HG02938 (cell line): ENCODE results near the gene ACTA2.

ENCODE experiments used
- ATAC-seq: cut with Tn5 transposase; IDR thresholded peaks from one replicate; pipeline ENCODE4 v1.9.1; 2021; ENCODE audit warnings: mild to moderate bottlenecking, moderate library complexity; ENCODE audit not compliant: unreplicated experiment

ACTA2 gene

DNA sequence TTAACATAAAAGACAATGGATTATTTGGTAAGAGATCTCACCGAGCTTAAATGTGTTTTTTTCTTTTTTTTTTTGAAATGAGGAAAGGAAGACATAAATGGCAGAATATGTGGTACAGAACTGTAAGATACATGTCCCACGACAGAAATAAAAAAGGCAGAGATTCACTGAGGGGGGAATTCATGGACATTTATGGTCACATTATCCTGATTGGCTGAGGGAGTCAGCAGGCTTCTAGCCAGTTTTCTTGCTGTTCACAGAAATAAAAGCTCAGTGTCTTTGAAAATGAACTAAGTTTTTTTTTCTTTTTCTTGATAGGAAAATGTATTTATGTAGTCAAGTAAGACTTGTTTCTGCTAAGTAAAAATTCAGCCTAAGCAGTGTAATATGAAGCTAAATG lies 29.8 kb upstream of the ACTA2 start:
- no peak for ATAC-seq

DNA sequence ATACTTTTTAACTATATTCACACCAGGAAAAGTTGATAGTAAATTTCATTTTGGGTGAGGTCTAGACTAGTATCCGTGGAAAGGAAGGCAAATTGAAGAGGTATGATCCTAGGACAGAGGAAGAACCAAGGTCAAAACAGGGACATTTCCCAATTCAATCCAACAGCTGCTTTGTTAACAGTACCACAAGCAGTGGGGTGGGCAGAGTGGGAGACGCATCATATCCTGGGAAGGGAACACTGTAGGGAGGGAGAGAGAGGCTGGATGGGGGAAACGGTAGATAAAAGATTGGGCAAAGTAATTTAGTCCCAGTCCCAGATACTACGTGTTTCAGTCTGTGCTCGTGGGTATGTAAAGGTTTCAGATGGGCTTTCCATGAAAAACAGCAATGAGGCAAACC lies 28.9 kb upstream of the ACTA2 start:
- ATAC-seq, result no peak

DNA sequence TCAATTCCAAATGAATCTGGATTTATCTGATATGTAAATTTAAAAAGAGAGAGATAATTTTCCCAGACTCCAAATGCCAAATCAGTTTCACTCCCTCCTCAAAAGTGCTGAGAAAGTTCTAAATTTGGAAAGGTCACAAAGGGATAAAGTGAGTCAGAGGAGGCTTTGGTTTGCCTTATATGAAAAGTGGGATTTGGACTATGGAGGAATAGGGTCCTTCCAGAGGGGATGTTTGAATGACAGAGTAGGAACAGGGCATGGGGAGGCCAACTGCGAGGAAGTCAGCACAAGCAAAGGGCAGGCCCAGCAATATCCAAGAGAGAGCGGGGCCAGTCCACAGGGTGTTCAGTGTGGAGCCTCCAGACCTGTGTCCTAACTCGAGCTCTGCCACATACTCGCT lies 28.2 kb upstream of the ACTA2 start:
- no peak for ATAC-seq

DNA sequence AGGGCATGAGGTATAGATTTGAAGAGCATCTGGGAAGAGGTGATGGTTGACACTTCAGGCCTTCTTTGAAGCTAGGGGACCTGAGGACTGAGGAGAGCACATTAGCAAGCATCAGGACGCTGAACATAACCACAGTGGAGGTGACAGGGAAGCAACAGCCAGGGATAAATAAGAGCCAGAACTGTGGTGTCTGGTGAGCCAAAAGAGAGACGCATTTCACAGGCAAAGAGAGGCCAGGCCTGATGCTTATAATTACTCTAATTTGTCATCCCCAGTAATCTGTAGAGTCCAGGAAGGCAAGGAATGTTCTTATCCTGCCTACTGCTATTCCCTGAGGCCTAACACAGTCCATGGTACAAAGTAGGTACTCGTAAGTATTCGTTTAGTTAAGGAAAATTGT lies 27.7 kb upstream of the ACTA2 start:
- no peak for ATAC-seq

DNA sequence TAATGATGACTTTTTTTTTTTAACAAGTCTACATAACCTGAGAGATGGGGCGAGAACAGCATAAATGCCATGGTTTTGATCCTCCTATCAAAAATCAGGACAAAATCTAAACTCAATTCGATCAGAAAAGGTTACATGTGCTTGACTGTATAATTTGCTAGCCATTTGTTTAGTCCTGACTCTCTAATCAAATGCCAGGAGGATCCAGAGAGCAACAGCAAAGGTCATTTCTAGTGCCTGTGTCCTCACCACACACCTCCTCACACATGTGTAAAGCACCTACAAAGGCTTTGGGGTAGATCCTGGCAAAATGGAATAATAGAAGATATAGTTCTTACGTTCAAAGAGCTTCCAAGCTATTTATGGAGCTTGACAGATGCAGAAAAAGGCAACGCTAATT lies 27.0 kb upstream of the ACTA2 start:
- ATAC-seq, result no peak

DNA sequence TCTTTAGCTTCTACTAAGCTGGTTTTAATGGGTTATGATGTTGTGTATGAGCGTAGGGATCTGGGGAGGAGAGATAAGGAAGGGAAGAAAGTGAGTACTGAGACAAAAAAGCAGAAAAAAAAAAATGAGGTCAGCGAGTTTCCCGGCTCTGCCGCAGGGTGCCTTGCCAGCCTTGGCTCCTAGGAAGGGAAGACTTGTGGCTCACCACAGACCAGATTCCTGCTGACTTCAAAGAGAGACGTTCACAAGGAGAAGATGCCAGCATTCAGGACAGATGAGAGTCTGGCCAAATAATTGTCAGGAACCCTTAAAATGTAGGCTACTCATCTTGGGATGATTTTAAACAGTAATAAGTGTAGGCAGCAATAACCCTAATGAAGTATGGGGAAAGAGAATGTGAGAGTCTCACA lies 26.6 kb upstream of the ACTA2 start:
- ATAC-seq, result no peak

DNA sequence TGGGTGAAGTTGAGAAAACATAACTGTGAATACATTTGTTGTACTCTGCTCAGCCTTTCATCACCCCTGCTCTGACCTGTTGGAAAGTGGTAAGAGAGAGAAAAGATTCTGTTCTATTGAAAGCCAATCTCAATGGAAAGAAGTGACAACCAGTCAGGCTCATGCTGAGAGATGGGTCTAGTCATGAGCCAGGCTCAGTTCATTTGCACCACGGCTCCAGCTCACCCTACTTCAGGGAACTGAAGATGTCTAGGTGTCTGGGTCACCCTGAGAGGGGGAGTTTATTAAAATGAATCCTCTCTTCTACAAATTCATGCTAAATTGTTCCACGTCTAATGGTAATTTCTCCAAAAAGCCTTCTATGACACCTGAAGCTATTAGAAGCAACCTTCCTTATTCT lies 25.9 kb upstream of the ACTA2 start:
- no peak for ATAC-seq

DNA sequence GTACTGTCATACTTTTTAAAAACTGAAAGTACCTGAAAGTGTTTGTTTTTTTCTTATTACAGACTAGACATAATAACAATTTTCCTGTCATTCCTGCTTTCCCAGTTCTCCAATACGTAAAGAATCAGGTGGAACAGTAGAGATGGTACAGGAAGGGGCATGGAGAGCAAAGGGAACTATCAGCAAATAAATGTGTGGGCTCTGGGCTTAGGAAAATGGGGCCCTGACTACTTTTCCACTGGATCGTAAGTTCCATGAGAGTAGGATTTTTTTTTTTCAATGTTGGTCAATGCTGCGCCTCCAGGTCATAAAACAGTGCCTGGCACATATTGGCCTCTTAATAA lies 22.8 kb upstream of the ACTA2 start:
- ATAC-seq, result no peak

DNA sequence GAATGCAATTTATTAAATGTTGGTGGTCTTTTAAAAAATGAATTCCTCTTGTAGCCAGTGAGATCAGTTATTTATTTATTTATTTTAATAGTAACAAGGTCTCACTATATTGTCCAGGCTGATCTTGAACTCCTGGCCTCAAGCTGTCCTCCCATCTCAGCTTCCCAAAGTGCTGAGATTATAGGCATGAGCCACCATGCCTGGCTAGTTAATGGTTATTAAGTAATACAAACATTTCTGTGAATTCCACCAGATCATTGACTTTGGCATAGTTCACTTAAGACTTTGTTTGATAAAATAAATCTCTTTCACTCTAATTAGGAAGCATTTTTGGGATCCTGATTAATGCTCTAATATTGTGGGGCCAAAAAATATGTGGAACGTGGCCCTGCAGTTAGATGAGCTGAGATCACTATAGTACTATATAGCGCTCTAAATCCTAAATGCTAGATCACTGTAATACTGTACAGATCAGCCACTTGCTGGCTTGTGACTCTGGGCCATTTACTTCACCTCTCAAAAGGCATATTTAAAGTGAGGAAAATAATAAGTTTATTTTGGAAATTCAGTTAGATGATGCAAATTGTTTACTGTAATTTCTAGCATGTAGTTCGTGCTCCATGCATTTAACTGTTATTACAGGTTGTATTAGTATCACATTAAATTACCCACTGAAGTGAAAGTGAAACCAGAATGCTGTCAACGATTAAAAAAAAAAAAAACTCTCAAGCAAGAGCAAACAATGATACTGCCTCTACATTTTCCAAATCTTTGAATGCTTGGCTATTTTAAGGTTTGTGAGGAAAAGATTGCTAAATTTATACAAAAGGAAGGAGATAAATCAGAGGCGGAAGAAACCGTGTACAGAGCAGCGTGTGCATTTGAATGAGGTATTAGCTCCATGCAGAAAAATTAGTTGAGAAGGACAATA lies 22.1 kb upstream of the ACTA2 start:
- ATAC-seq, result no peak

DNA sequence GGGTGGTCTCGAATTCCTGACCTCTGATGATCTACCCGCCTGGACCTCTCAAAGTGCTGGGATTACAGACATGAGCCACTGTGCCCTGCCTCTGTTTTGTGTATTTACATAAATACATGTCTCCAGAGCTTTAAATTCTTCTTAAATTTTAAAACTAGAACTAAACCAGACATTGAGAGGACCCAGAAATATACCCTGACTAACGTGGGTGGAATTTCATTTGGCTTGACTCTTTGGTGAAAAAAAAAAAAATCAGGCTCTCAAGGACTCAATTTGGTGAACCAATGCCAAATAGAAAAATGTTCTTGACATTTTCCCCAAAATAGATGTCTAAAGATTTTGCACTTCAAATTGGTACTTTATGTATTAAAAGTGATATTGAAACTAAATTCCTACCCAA lies 21.4 kb upstream of the ACTA2 start:
- no peak for ATAC-seq

DNA sequence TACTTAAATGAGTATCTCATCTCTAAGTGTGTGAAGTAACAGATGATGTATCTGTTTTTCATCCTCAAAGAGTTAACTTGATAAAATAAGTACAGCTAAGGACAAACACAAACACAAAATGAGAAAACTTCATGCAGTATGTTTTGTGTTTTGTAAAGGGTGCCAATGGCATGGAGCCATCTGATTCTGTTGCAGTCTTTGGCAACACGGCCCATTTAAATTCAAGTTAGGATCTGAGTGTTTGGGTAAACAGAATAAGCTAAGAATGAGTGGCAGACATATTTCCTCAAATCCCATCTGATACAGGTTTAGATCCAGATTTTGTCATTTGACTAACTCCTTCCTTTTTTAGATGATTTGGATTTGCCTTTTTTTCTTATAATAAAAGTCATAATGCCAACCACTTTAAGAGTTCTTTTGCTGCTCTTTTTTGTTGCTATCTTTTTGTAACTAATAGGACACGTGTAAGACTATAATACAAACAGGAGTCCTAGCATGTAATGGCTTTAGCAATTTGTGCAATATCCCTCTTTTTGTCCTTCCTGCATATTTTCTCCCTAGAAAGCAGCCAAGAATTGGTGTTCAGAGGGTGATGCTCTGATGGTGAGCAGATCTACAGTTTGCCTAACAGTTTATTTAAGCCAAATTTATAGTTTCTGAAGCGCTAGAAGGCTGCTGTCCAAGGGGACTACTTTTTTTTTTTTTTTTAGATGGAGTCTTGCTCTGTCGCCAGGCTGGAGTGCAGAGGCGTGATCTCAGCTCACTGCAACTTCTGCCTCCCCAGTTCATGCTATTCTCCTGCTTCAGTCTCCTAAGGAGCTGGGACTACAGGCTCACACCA lies 18.9 kb upstream of the ACTA2 start:
- no peak for ATAC-seq

DNA sequence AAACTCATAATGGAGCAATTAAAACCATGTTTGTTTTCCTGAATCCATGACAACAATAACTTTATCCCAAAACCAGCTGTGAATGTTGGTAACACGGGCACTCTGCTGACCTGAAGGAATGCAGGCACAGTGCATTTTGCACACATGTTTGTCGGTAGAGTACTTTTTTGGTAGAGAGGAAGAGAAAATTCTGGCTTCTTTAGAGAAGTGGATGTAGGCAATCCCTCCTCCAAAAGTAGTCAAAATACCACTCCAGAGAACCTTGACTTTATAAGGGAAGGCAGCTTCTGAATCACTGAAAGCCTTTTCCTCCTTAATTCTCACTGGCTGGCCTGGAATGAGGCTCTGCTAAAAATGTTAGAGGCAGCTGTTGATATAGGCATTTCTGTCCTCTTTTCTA lies 15.8 kb upstream of the ACTA2 start:
- no peak for ATAC-seq

DNA sequence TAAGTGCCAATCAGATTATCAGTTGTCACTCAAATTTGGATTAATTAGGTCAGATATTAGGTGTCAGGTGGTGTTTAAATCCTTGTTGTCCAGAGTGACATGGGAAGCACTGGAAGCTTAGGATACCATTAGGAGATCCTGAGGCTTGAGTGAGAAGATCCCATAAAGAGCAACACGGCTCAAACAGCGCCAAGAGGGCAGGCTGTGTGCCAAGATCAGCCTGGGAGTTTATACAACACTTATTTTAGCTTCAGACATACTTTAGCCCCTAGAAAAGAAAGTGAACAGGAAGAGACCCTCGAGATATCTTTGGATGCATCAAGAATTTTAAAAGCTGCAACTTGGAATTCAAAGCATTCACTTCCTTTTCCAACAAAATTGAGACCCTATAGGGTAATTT lies 14.2 kb upstream of the ACTA2 start:
- no peak for ATAC-seq

DNA sequence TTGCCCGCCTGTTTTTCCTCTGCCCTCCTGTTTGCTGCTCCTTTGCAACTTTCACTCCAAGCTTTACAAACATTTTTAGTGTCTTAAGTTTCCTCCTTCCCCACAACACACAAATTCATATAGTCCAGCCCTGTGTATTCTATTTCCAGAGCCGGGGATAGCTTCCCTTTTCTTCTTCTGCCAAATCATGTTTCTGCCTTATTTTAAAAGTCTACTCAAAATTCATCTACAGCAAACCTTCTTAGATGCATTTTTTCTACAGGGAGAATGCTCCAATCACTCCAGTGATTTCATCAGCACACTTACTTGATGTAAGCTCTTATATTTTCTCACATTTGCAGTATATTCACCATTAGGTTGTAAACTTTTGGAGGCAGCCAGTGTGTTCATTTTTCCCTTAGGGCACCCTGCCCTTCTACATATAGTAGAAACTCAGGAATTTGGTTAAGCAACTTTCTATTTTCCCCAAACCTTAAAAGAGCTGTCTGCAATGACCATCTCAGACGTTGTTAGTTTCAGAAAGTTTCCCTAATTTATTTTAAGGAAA lies 12.4 kb upstream of the ACTA2 start:
- no peak for ATAC-seq

DNA sequence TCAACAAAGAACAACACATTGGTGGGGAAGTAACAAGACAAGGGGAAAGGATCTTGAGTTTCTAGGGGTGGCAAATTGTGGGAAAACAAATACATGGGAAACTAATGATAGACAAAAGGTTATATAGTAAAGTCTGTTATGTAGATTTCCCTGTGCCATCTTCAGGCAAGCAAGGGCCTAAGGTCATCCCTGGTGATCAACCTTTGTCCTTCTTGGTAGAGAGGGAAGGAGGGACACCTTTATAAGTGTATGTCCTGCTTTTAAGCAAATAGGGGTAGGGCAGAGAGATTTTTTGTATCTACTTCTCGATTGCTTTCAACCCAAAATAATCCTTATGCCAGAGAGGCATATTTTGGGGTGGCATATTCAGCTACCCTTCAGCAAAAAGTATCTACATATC lies 11.8 kb upstream of the ACTA2 start:
- ATAC-seq, result no peak

DNA sequence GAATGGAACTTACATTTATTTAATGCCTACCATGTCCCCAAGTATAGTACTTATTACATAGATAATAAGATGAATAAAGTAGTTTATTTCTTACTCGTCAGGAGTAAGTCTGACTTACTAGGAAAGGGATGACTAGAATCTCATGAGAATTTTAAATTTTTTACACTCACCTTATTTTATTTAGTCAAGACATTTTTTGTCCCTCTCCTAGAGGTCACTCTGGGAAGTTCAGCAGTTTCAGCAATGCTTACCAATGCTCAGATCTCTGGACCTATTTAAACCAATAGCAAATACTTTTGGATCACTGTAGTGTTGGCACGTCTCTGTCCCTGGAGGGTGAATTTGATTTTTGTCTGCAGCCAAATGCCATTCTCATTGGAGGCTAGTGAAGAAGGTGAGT lies 10.7 kb upstream of the ACTA2 start:
- no peak for ATAC-seq

DNA sequence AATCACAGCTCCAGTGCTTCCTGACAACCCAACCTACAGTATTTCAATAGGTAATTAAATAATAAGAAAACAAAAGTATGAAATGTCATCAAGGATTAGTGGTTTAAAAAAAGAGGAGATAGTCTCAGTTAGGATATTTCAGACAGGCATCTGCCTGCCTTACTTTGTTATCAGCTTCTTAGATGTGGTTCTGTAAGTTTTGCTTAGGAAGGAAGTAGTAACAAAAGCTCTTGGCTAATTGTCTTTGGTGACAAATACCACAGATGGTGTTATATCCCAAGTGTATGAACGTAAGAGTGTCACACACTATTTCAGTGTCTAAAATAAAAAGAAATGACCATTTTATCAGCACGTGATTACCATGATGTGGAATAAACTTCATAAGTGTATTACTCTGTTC lies 9.8 kb upstream of the ACTA2 start:
- ATAC-seq, result no peak

DNA sequence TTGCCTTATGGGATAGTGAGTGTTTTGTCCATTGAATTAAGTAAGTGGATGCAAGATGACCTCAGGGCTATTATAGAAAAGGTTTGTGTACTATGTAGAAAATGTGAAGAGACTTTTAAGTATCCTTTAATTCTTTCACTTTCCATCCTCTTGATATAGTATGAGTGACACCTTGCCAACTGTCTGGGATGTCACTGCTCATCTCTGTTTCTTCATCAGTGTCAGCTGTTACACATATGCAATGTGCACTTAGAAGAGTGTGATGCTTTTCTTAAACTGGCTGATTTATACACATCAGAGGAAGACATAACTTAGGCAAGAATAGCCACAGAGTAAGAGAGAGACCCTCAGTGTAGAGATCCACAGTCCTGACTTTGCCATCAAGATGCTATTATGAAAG lies 8.7 kb upstream of the ACTA2 start:
- ATAC-seq, result no peak

DNA sequence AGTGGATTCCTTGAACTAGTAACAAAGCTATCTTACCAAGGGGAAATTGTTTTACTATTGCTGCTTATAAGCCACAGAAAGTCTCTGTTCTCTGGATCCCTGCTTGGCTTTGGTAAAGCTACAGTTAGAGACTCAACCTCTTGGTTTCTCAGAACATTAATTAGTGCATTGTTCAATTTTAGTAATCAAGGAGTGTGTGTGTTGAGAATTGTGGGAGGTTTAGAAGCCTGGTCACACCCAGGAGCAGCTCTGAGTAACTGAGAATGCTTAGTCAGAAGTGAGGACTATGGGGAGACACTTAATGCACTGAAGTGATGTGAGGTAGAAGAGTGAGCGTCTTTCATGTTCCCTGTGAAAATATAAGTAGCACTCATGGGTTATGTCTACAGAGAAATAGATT lies 8.2 kb upstream of the ACTA2 start:
- ATAC-seq, result no peak

DNA sequence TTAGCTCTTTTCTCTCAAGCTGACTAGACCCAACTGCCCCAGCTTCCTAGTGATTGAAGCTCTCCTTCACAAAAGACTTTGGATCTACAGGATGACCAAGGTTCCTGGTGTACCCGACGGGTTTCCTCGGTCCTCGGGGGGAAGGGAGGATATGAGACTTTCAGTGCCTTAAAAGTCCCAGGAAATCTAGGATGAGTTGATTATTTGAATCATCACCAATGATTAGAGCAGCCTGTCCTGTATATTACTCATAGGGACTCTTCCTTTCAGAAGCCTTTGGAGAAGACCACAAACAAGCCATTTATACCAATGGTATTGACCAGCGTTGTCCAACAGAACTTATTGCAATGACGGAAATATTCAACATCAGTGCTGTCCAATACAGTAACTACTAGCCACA lies 6.1 kb upstream of the ACTA2 start:
- no peak for ATAC-seq

DNA sequence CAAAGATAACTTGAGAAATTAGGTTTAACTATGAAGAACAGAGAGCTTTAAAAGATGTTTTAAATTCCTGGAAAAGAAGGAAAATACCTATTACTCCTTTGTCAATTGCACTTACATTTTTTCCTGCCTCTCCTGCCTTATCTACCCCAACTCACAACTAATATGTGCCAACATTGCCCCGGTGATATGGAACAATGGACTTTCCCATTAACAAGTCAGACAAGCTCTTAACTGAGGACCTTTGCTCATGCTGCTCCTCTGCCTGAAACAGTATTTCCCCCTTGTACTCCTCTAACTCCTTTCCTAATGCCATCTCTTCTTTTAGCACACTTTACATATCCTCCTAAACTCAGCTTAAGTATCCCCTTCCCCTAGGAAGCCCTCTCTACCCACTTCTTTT lies 4.8 kb upstream of the ACTA2 start:
- no peak for ATAC-seq

DNA sequence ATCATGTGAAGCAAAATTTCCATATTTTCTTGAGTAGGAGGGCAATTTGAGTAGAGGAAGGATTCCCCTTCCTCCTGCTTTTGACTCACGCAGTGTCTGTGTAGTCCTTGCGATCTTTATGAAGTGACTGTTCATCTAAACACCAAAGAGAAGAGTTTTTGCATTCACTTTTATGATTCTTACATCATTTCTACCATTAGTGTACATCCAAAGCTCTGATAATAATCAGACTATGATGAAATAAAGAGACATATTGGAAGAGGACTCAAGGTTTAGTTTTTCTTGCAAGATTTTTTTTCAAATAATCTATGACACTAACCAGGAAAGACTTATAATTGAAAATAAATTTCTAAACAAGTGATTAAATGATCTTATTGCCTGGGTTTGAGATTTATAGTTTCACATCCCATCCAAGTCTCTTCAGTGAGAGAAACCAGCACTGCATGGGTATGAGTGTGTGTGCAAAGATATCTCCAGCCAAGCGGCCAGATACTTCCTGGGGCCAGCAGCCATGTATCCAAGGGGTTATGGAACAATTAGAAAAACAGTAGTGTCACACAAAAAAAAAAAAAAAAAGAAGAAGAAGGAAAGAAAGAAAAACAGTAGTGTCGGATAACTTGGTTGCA lies 2.0 kb upstream of the ACTA2 start:
- ATAC-seq, result no peak
